Pancreas (tissue), 10 donors: ENCODE results near the gene MANSC4. TPM values are rescaled to one million over a fixed set of nuclear protein-coding genes. Genes with fewer than 3 reads are reported as not detected.

Experiments used
- ATAC-seq, 4 donors: fragments of 200-7000 bp; cut with Tn5 transposase; one replicate each; pipeline versions ENCODE4 v1.8.0 to v1.9.1; 2020; ENCODE audit warnings: mild to moderate bottlenecking in 4 of 4, moderate library complexity in 4 of 4
- DNase-seq, 6 donors: peaks; one replicate each; pipeline ENCODE4 v3.0.0-alpha.2; 2020
- FAIRE-seq: peaks from 2 replicates; lab custom pipeline; 2012; peaks lifted over from hg19 to GRCh38; lab: Jason Lieb, UNC
- H3K27ac ChIP-seq, 4 donors: fragments of 200-600 bp; sonication (generic); 1 replicate in 3 of 4; 2 replicates in 1 of 4; pipeline versions ENCODE4 v1.5.0 to v1.8.0; 2020
- H3K27me3 ChIP-seq, 4 donors: fragments of 200-600 bp; one replicate each; pipeline ENCODE4 v1.8.0; 2021
- H3K36me3 ChIP-seq, 3 donors: fragments of 200-600 bp; sonication (generic) in 1 of 3; one replicate each; pipeline versions ENCODE4 v1.5.0 to v1.8.0; 2020 to 2021
- H3K4me1 ChIP-seq, 3 donors: fragments of 200-600 bp; one replicate each; pipeline ENCODE4 v1.8.0; 2021
- H3K4me3 ChIP-seq, 4 donors: fragments of 200-600 bp; sonication (generic) in 2 of 4; one replicate each; pipeline versions ENCODE4 v1.5.0 to v1.8.0; 2020 to 2021
- H3K9me3 ChIP-seq, 4 donors: fragments of 200-600 bp; one replicate each; pipeline ENCODE4 v1.8.0; 2021
- CTCF ChIP-seq, 4 donors: fragments of 200-600 bp; sonication (generic) in 3 of 4; IDR thresholded peaks; one replicate each; pipeline versions ENCODE4 v1.5.0 to v1.8.0; 2021; ENCODE audit warnings: antibody characterized with exemption in 4 of 4
- WGBS, 2 donors: extraction: QIAGEN DNeasy Blood & Tissue Kit; methylation state at CpG; one replicate each; pipeline ENCODE4 v1.1.7; 2013; 5-methylcytosine and 5-hydroxymethylcytosine counted together
- intact Hi-C, 3 donors: fragments of 100-400 bp; cut with DNase I; formaldehyde crosslinking; loops; one replicate each; pipeline versions ENCODE4 v1.11.1 to v1.14.2; 2022
- polyA plus RNA-seq, 2 donors: library from polyadenylated mRNA; stranded (reverse); fragments of 200-250 nt; gene quantifications; one replicate each; pipeline ENCODE4 v1.2.3, GENCODE V29; 2013
- total RNA-seq, 6 donors: library from RNA; stranded (reverse); fragmentation: NEBNext Ultra II Directional in 4 of 6; extraction: Animal tissue kit (Norgen Biotek cat#: 25700) in 4 of 6; gene quantifications; one replicate each; pipeline versions ENCODE4 v1.2.1 to v1.2.4, GENCODE V29; 2021 to 2023
- donor health status: healthy with polysubstance abuse.
- donor health status: DM: no; HTN: no; CAD: no; lungs with moderate emphysema.
- donor health status: DM: no; HTN: no; CAD: no.
- donor health status: control.
- donor health status: control.
- donor health status: Bipolar disorder and iron deficiency.
- donor health status: DM: yes; HTN: yes; CAD: no.
- donor health status: DM: no; HTN: no; CAD: no.
- donor health status: DM: no; HTN: no; CAD: no.
- donor health status: DM: yes; HTN: yes; CAD: no.

Gene MANSC4
- total RNA-seq, result under 1 TPM in 1 of 6 donors, not detected in 5; 0.19 TPM
- polyA plus RNA-seq, result 1 to 10 TPM in 1 of 2 donors, under 1 TPM in 1; 0.23 to 2.3 TPM

GRCh38 chr12:27779920-27780611 is at the start of gene MANSC4, which contains the start of gene KLHL42:
TSS of gene MANSC4 (minus strand) at chr12:27780236. CDS start at chr12:27771276, 8,960 bp downstream.
TSS of gene KLHL42 (plus strand) at chr12:27780233. CDS start at chr12:27780331, 98 bp downstream.
- no peaks in the 10 kb centered on the region for H3K27me3 ChIP-seq
- no peak for FAIRE-seq
- 0 to 1% methylated on average over 65 to 92 of the region's 92 CpGs for WGBS, 2 donors
- no peaks in the 10 kb centered on the region for H3K9me3 ChIP-seq
- peaks cover 0 to 21% (median 17%) of the 10 kb centered on the region in 3 donors for H3K4me1 ChIP-seq
- no peak for TF ChIP-seq CTCF (IDR thresholded peaks at IDR 0.05)
- DNase-seq, result peak; percentile 69 to 89 (median 74)
- no peaks in the 10 kb centered on the region for H3K36me3 ChIP-seq
- peak within 1 kb of the TSS; percentile 63 to 87 (median 76) for H3K4me3 ChIP-seq
- H3K27ac ChIP-seq, result peak within 1 kb of the TSS; percentile 70 to 91 (median 90)
- intact Hi-C loops, result no loop called here
- peak; percentile 85 to 91 (median 88) for ATAC-seq

GRCh38 chr12:27828196-27828595 is 48.2 kb upstream of the MANSC4 start:
- no peak for ATAC-seq
- Histone ChIP-seq H3K9me3 (no peaks in the 10 kb centered on the region), H3K27me3 (no peaks in the 10 kb centered on the region), H3K27ac (no peak overlapping the region), H3K4me1 (no peaks in the 10 kb centered on the region), H3K4me3 (no peak overlapping the region), H3K36me3 (no peaks in the 10 kb centered on the region)
- FAIRE-seq, result no peak
- no peak for DNase-seq
- WGBS, 2 donors, result 92 to 93% methylated on average over 3 of the region's 3 CpGs
- intact Hi-C loops, result loop anchor here in 1 of 3 donors (10.0 kb wide), 1 partner anchor 83 kb away; no protein-coding TSS in a partner anchor
- no peak for TF ChIP-seq CTCF (IDR thresholded peaks at IDR 0.05)

DNA sequence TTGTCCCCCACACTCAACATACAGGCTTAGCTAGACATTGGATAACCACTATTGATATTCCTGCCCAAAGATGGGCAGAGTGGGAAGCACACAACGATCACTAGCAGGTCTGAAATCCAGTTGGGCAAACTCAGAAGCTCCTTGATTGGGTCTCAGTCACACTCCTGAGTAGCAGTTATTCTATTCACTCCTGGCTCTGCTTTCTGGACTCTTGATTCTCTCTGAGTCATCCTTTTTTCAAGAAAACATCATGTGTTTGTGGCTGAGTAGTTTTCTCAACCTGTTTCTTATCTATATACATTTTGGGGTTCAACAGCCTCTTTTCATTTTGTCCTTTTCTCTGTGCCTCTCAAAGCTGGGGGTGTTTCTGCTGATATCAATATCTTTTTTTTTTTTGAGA is 46.0 kb upstream of the MANSC4 start:
- Histone ChIP-seq H3K27ac (no peak overlapping the region), H3K4me3 (no peak overlapping the region), H3K27me3 (no peaks in the 10 kb centered on the region), H3K4me1 (peaks cover 0 to 6% (median 0%) of the 10 kb centered on the region in 3 donors), H3K9me3 (no peaks in the 10 kb centered on the region), H3K36me3 (no peaks in the 10 kb centered on the region)
- intact Hi-C loops, result loop anchor here in 1 of 3 donors (10.0 kb wide), 1 partner anchor 81 kb away; no protein-coding TSS in a partner anchor
- no peak for FAIRE-seq
- TF ChIP-seq CTCF (IDR thresholded peaks at IDR 0.05), result no peak
- 73 to 77% methylated on average over 1 of the region's 1 CpG for WGBS, 2 donors
- ATAC-seq, result no peak
- DNase-seq, result no peak

DNA sequence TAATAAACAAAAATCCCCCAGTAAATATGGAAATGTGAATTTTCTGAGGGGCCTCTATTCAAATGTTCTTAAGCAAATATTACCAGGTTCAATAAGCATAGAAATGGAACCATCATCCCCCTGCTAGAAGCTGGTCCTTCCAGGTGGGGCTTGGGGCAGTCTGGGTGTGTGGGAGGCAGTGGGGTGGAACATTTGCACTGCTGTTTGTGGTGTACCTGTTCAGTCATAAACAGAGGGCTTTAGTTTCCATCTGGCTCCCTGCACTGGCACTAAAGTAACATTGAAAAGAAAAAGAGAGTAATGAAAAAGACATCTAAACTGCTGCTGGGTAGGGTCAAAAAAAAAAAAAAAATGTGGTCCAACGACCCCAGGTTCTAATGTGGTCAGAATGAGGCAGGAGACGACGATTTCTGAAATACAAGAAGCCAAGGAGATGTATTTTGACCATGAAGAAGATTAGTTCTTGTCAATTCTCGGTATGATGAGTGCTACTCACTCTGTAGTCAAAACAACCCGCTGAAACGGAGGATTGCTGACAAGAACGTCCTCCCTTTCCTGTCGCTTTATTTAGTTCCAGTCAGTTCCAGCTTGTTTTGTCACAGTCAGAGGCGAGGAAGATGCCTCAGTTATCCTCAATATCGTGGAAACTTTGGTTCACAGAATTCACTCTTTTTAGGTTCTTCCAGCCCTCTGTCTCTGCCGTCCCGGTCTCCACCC is 44.2 kb upstream of the MANSC4 start:
- no peak overlapping the region for H3K4me3 ChIP-seq
- no peak overlapping the region for H3K27ac ChIP-seq
- H3K36me3 ChIP-seq, result no peaks in the 10 kb centered on the region
- peaks cover 0 to 11% (median under 1%) of the 10 kb centered on the region in 3 donors for H3K4me1 ChIP-seq
- WGBS, 2 donors, result 68 to 70% methylated on average over 12 of the region's 12 CpGs
- H3K9me3 ChIP-seq, result no peaks in the 10 kb centered on the region
- intact Hi-C loops, result loop anchor here in 1 of 3 donors (10.0 kb wide), 1 partner anchor 79 kb away; no protein-coding TSS in a partner anchor
- no peak for ATAC-seq
- no peaks in the 10 kb centered on the region for H3K27me3 ChIP-seq
- no peak for FAIRE-seq
- TF ChIP-seq CTCF (IDR thresholded peaks at IDR 0.05), result no peak
- DNase-seq, result no peak
